ENCODE data around the gene PDLIM1. TPM values are rescaled to one million over a fixed set of nuclear protein-coding genes. Genes with fewer than 3 reads are reported as not detected.

Gene PDLIM1
- total RNA-seq, 1 experiment from 2014 or later: 55.6 TPM

GRCh38 chr10:95289003-95289920 lies 1.5 kb downstream of the PDLIM1 start:
- Histone ChIP-seq H3K27me3 (replicated peaks) (no peaks in the 10 kb centered on the region), H3K9me3 (replicated peaks) (no peaks in the 10 kb centered on the region), H3K27ac (peak overlapping the region; percentile 84), H3K4me3 (peak overlapping the region; percentile 97), H3K36me3 (peaks cover 32% of the 10 kb centered on the region), H3K4me1 (replicated peaks) (peaks cover 33% of the 10 kb centered on the region)
- DNase-seq (ENCODE audit: low read depth in 1 of 2, low spot score in 2 of 2): peak; percentile 76

DNA sequence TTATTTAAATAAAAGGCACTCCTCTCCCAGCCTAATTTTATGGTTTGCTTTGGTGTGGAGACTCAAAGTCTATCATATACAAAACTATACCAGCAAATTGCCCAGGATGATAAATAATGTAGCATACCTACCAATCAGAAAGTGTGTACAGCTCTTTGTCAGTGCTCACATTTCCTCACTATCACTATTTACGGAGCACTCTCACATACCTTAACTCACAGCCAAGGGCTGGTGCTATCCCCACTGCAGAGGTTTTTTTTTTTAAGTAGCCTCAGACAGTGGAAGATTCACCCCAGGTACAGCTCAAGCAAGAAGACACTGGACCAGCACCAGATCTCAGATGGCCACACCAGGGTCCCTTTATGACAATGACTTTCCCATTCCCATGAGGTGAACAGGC lies 2.5 kb downstream of the PDLIM1 start:
- Histone ChIP-seq H3K9me3 (replicated peaks) (no peaks in the 10 kb centered on the region), H3K27me3 (replicated peaks) (no peaks in the 10 kb centered on the region), H3K27ac (no peak overlapping the region), H3K4me3 (no peak overlapping the region), H3K36me3 (peaks cover 39% of the 10 kb centered on the region), H3K4me1 (replicated peaks) (peaks cover 23% of the 10 kb centered on the region)
- no peak for DNase-seq (ENCODE audit: low read depth in 1 of 2, low spot score in 2 of 2)

DNA sequence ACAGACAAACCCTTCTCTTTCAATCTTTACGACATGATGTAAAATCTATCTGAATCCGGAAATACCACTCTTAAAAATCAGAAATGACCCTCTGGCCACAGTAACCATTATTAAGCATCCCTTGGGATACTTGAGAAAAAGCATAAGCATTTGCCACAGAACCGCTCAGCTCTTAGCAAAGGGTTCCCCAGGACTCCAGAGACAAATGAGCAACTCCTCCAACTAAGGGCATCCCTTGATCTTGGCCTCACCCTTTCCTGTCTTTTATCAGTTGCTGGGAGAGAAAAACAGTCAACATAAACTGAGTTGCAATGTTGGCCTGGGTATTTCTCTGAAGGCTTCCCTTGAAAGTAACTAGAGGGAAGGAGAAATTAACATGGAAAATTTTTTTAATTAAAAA lies 3.5 kb downstream of the PDLIM1 start:
- Histone ChIP-seq H3K36me3 (peaks cover 41% of the 10 kb centered on the region), H3K4me3 (no peak overlapping the region)

DNA sequence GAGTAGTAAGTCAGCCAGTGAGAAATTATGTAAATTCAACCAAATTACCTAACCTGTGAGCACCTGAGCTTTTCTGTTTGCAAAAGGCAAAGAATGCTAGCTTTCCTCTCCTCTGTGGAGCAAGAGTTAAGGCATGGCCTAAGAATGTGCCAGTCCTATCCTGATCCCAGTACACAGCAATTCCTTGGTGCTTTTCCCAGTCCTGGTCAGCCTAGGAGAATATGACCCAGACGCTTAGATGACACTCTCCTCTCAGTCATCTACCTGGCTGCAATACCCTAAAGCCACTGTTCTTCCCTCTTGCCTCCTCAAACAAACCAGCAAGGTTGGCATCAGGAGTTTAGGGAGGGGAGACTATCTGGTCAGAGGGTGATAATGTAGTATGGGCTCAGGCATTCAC lies 4.1 kb downstream of the PDLIM1 start:
- Histone ChIP-seq H3K27me3 (replicated peaks) (no peaks in the 10 kb centered on the region), H3K36me3 (peaks cover 47% of the 10 kb centered on the region), H3K9me3 (replicated peaks) (no peaks in the 10 kb centered on the region), H3K4me3 (no peak overlapping the region), H3K4me1 (replicated peaks) (peaks cover 23% of the 10 kb centered on the region), H3K27ac (no peak overlapping the region)
- no peak for DNase-seq (ENCODE audit: low read depth in 1 of 2, low spot score in 2 of 2)

More for the DNA sequence above, 3.5 kb downstream of the PDLIM1 start:
- H3K27me3 ChIP-seq (replicated peaks): no peaks in the 10 kb centered on the region
- peaks cover 23% of the 10 kb centered on the region for H3K4me1 ChIP-seq (replicated peaks)
- H3K27ac ChIP-seq: no peak overlapping the region
- no peak for DNase-seq (ENCODE audit: low read depth in 1 of 2, low spot score in 2 of 2)
- no peaks in the 10 kb centered on the region for H3K9me3 ChIP-seq (replicated peaks)

DNA sequence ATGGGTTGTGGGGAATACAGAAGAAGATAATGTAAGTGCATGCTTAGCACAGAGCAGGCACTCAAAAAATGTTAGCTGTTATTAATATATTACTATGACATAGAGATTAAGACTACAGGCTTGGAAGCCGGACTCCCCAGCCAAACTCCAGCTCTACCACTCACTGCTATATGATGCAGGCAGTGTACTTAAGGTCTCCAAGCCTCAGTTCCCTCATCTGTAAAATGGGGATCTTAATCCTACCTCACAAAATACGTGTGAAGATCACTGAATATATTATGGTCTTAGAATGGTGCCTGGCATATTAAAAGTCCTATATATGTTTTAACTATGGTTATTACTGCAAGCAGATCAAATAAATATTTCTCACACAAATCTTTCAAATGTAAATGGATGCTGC lies 5.2 kb downstream of the PDLIM1 start:
- no peaks in the 10 kb centered on the region for H3K9me3 ChIP-seq (replicated peaks)
- peaks cover 22% of the 10 kb centered on the region for H3K4me1 ChIP-seq (replicated peaks)
- H3K27ac ChIP-seq: no peak overlapping the region
- H3K27me3 ChIP-seq (replicated peaks): no peaks in the 10 kb centered on the region
- peaks cover 45% of the 10 kb centered on the region for H3K36me3 ChIP-seq
- no peak overlapping the region for H3K4me3 ChIP-seq
- no peak for DNase-seq (ENCODE audit: low read depth in 1 of 2, low spot score in 2 of 2)

GRCh38 chr10:95284807-95285206 lies 6.0 kb downstream of the PDLIM1 start:
- Histone ChIP-seq H3K27me3 (replicated peaks) (no peaks in the 10 kb centered on the region), H3K27ac (no peak overlapping the region), H3K9me3 (replicated peaks) (no peaks in the 10 kb centered on the region), H3K4me1 (replicated peaks) (peaks cover 28% of the 10 kb centered on the region), H3K4me3 (no peak overlapping the region), H3K36me3 (peaks cover 45% of the 10 kb centered on the region)
- DNase-seq (ENCODE audit: low read depth in 1 of 2, low spot score in 2 of 2): no peak

GRCh38 chr10:95282107-95282506 lies 8.7 kb downstream of the PDLIM1 start:
- H3K27ac ChIP-seq: no peak overlapping the region
- peaks cover 25% of the 10 kb centered on the region for H3K36me3 ChIP-seq
- H3K9me3 ChIP-seq (replicated peaks): no peaks in the 10 kb centered on the region
- no peaks in the 10 kb centered on the region for H3K27me3 ChIP-seq (replicated peaks)
- H3K4me3 ChIP-seq: no peak overlapping the region
- peaks cover 36% of the 10 kb centered on the region for H3K4me1 ChIP-seq (replicated peaks)
- DNase-seq (ENCODE audit: low read depth in 1 of 2, low spot score in 2 of 2): no peak

DNA sequence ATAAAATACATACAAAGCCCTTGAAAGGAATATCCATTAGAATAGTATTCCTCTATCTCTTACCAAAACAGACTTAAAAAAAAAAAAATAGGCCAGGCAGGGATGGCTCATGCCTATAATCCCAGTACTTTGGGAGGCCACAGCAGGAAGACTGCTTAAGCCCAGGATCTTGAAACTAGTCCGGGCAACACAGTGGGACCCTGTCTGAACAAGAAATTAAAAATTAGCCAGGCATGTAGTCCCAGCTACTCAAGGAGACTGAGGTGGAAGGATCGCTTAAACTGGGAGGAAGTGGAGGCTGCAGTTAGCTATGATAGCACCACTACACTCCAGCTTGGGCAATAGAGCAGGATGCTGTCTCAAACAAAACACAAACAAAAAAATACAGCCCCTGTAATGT lies 9.6 kb downstream of the PDLIM1 start:
- H3K4me1 ChIP-seq (replicated peaks): peaks cover 36% of the 10 kb centered on the region
- H3K27ac ChIP-seq: no peak overlapping the region
- no peaks in the 10 kb centered on the region for H3K27me3 ChIP-seq (replicated peaks)
- no peak overlapping the region for H3K4me3 ChIP-seq
- DNase-seq (ENCODE audit: low read depth in 1 of 2, low spot score in 2 of 2): no peak
- peaks cover 22% of the 10 kb centered on the region for H3K36me3 ChIP-seq
- H3K9me3 ChIP-seq (replicated peaks): no peaks in the 10 kb centered on the region

- Histone ChIP-seq H3K36me3 (peaks cover 22% of the 10 kb centered on the region), H3K27ac (no peak overlapping the region), H3K27me3 (replicated peaks) (no peaks in the 10 kb centered on the region), H3K9me3 (replicated peaks) (no peaks in the 10 kb centered on the region), H3K4me3 (no peak overlapping the region), H3K4me1 (replicated peaks) (peaks cover 42% of the 10 kb centered on the region)
- no peak for DNase-seq (ENCODE audit: low read depth in 1 of 2, low spot score in 2 of 2)
These were observed 10.2 kb downstream of the PDLIM1 start for GRCh38 chr10:95280637-95281036.

DNA sequence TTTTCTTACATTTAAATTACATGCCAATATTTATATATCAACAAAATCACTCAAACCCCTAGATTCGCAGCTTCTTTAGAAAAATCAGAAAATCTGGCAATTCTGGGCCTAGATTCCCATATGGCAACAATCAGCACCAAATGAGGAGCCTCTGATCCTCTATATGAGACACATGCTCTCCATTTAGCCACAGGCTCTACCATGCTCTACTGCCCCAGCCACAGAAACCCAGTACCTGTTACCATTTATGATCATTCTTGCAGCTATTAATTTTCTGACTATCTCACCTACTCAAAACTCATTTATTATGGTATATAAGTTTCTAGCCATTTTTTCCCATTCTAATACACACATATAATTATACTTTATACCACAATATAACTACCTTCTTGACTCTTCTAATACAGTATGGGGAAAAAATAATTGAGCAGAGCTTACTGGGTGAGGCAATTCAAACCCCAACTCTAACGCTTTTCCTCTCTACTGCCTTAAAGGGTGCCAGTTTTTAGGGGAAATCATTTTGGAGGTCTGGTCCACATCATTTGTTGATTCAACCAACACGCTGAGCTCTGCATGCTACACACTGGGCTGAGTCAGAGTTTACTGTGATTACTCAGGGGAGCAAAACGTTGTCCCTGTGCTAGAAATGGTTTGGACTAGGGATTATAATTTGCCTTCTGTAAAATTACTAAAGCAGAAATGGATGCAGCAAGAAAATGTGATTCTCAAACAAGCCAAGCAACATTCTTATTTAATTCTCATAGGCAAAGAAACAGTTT lies 11.6 kb downstream of the PDLIM1 start:
- Histone ChIP-seq H3K4me1 (replicated peaks) (peaks cover 51% of the 10 kb centered on the region), H3K9me3 (replicated peaks) (no peaks in the 10 kb centered on the region), H3K27me3 (replicated peaks) (no peaks in the 10 kb centered on the region), H3K27ac (peak overlapping the region; percentile 31), H3K36me3 (peaks cover 22% of the 10 kb centered on the region), H3K4me3 (no peak overlapping the region)
- DNase-seq (ENCODE audit: low read depth in 1 of 2, low spot score in 2 of 2): peak; percentile 30 to 53

DNA sequence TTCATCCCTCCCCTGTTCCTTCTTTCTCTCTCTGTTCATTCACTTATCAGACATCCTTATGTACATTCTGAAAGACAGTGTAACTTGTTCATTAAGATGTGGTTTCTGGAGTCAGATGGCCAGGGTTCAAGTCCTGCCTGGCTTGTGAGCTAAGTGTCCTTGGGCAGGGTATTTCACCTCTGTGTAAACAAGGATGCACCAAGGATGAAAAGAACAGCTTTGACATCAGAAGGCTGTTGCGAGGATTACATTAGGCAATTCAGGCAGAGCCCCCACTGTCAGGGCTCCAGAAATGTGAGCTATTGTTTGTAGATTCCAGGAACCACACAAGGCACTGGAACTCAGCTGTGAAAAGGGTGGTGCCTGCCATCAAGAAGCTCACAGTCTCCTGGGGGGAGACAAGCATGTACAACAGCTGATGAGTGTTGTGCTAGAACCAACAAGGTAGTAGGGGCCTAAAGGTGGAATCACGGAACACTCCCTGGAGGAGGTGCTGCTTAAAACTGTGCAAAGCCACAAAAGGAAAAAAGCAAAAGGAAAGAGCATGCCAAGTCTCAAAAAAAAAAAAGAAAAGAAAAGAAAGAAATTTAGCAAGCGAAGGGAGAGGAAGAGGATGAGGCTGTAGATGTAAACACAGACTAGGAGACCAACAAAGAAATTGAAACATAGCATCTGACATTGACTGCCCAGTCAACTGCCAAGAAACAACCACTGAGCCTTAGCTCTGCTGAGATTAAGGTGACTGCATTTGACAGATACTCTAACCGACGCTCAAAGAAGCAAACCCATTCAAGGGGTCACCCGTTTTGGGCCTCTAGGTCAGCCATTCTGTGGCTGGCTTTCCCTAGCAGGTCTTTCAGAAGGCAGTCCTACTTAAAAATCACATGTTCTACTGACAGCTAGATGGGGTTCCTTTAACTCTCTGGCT lies 12.5 kb downstream of the PDLIM1 start:
- Histone ChIP-seq H3K9me3 (replicated peaks) (no peaks in the 10 kb centered on the region), H3K27me3 (replicated peaks) (no peaks in the 10 kb centered on the region), H3K27ac (peak overlapping the region; percentile 31), H3K4me3 (no peak overlapping the region), H3K36me3 (peaks cover 15% of the 10 kb centered on the region), H3K4me1 (replicated peaks) (peaks cover 58% of the 10 kb centered on the region)
- peak; percentile 58 to 65 for DNase-seq (ENCODE audit: low read depth in 1 of 2, low spot score in 2 of 2)

- DNase-seq (ENCODE audit: low read depth in 1 of 2, low spot score in 2 of 2): no peak
- H3K4me3 ChIP-seq: no peak overlapping the region
- H3K27me3 ChIP-seq (replicated peaks): no peaks in the 10 kb centered on the region
- no peak overlapping the region; the same call in 1 of the 2 replicates for H3K27ac ChIP-seq
- peaks cover 65% of the 10 kb centered on the region for H3K4me1 ChIP-seq (replicated peaks)
- H3K9me3 ChIP-seq (replicated peaks): no peaks in the 10 kb centered on the region
- H3K36me3 ChIP-seq: peaks cover 13% of the 10 kb centered on the region
These were observed 13.2 kb downstream of the PDLIM1 start for GRCh38 chr10:95277614-95278013.

DNA sequence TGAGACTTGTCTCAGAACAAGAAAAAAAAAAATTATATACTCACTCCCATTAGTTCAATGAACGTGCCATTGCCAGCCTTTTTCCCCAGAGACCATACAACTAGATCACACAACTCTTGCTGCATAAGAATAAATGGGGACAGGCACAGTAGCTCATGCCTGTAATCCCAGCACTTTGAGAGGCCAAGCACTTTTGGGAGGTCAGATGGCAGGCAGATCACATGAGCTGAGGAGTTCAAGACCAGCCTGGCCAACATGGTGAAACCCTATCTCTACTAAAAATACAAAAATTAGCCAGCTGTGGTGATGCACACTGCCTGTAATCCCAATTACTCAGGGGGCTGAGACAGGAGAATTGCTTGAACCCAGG lies 13.6 kb downstream of the PDLIM1 start:
- peaks cover 11% of the 10 kb centered on the region for H3K36me3 ChIP-seq
- no peak overlapping the region for H3K4me3 ChIP-seq
- H3K9me3 ChIP-seq (replicated peaks): no peaks in the 10 kb centered on the region
- H3K4me1 ChIP-seq (replicated peaks): peaks cover 66% of the 10 kb centered on the region
- H3K27ac ChIP-seq: no peak overlapping the region
- H3K27me3 ChIP-seq (replicated peaks): no peaks in the 10 kb centered on the region
- peak in 1 of 2 experiments; percentile 13 for DNase-seq (ENCODE audit: low read depth in 1 of 2, low spot score in 2 of 2)
